ENCODE data around the gene NCOR1. TPM values are rescaled to one million over a fixed set of nuclear protein-coding genes. Genes with fewer than 3 reads are reported as not detected.

The NCOR1 gene
- total and polyA plus RNA-seq, 9 of the 15 experiments (the other 6 are each of a cell fraction or from before 2014, with no cell fraction given): 20.2 to 66.5 (median 50.9) TPM

DNA sequence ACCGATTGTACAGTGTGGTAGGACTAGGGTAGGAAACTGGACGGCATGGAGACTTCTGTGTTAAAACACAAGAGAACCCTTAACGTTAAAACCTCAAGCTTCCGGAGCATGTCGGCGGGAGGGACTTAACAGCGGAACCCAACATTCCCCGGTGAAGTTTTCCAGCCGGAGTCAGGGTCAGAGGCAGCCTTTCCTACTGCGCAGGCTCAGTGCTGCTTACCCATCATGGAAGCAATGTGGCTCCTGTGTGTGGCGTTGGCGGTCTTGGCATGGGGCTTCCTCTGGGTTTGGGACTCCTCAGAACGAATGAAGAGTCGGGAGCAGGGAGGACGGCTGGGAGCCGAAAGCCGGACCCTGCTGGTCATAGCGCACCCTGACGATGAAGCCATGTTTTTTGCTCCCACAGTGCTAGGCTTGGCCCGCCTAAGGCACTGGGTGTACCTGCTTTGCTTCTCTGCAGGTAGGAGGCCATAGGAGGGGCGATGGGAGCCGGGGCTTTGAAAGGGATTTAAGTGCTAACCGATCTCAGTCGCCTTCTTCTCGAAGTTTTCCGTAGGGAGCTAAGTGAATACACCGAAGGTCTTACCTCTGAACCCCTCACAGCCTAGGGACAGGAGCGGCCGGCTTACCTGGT, 1.8 kb upstream of the NCOR1 start, which contains the start of gene PIGL (continued):
- TF ChIP-seq, protein P1, sequence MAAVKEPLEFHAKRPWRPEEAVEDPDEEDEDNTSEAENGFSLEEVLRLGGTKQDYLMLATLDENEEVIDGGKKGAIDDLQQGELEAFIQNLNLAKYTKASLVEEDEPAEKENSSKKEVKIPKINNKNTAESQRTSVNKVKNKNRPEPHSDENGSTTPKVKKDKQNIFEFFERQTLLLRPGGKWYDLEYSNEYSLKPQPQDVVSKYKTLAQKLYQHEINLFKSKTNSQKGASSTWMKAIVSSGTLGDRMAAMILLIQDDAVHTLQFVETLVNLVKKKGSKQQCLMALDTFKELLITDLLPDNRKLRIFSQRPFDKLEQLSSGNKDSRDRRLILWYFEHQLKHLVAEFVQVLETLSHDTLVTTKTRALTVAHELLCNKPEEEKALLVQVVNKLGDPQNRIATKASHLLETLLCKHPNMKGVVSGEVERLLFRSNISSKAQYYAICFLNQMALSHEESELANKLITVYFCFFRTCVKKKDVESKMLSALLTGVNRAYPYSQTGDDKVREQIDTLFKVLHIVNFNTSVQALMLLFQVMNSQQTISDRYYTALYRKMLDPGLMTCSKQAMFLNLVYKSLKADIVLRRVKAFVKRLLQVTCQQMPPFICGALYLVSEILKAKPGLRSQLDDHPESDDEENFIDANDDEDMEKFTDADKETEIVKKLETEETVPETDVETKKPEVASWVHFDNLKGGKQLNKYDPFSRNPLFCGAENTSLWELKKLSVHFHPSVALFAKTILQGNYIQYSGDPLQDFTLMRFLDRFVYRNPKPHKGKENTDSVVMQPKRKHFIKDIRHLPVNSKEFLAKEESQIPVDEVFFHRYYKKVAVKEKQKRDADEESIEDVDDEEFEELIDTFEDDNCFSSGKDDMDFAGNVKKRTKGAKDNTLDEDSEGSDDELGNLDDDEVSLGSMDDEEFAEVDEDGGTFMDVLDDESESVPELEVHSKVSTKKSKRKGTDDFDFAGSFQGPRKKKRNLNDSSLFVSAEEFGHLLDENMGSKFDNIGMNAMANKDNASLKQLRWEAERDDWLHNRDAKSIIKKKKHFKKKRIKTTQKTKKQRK (IDR thresholded peaks at IDR 0.05; ENCODE audit: borderline replicate concordance, low read depth, low read length): no peak
- TF ChIP-seq, protein P2, sequence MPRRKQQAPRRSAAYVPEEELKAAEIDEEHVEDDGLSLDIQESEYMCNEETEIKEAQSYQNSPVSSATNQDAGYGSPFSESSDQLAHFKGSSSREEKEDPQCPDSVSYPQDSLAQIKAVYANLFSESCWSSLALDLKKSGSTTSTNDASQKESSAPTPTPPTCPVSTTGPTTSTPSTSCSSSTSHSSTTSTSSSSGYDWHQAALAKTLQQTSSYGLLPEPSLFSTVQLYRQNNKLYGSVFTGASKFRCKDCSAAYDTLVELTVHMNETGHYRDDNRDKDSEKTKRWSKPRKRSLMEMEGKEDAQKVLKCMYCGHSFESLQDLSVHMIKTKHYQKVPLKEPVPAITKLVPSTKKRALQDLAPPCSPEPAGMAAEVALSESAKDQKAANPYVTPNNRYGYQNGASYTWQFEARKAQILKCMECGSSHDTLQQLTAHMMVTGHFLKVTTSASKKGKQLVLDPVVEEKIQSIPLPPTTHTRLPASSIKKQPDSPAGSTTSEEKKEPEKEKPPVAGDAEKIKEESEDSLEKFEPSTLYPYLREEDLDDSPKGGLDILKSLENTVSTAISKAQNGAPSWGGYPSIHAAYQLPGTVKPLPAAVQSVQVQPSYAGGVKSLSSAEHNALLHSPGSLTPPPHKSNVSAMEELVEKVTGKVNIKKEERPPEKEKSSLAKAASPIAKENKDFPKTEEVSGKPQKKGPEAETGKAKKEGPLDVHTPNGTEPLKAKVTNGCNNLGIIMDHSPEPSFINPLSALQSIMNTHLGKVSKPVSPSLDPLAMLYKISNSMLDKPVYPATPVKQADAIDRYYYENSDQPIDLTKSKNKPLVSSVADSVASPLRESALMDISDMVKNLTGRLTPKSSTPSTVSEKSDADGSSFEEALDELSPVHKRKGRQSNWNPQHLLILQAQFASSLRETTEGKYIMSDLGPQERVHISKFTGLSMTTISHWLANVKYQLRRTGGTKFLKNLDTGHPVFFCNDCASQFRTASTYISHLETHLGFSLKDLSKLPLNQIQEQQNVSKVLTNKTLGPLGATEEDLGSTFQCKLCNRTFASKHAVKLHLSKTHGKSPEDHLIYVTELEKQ (CRISPR knock-in tag; IDR thresholded peaks at IDR 0.05): no peak
- TF ChIP-seq, protein P3, sequence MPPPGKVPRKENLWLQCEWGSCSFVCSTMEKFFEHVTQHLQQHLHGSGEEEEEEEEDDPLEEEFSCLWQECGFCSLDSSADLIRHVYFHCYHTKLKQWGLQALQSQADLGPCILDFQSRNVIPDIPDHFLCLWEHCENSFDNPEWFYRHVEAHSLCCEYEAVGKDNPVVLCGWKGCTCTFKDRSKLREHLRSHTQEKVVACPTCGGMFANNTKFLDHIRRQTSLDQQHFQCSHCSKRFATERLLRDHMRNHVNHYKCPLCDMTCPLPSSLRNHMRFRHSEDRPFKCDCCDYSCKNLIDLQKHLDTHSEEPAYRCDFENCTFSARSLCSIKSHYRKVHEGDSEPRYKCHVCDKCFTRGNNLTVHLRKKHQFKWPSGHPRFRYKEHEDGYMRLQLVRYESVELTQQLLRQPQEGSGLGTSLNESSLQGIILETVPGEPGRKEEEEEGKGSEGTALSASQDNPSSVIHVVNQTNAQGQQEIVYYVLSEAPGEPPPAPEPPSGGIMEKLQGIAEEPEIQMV (tag; conservative IDR thresholded peaks at IDR 0.05; ENCODE audit: low read depth): no peak
- TF ChIP-seq GTF2A2 (tag; IDR thresholded peaks at IDR 0.05) (peak; percentile 58; the same call in 1 of the 2 replicates), GATAD2B (IDR thresholded peaks at IDR 0.05; ENCODE audit: borderline replicate concordance) (peak; percentile 53), ZBTB11 (CRISPR knock-in tag; IDR thresholded peaks at IDR 0.05) (peak; percentile 93 to 99 (median 98)), PTTG1 (tag; IDR thresholded peaks at IDR 0.05; ENCODE audit: low read depth) (no peak), TFE3 (CRISPR knock-in tag; IDR thresholded peaks at IDR 0.05) (no peak), TBL1XR1 (IDR thresholded peaks at IDR 0.05; ENCODE audit: low read length in 2 of 2) (0 out of 4 replicates have a peak, but pooled peaks of 1 of the 2 experiments have one; percentile 18), ZBTB1 (CRISPR knock-in tag; IDR thresholded peaks at IDR 0.05; ENCODE audit: borderline replicate concordance, low read depth) (no peak)
